ENCODE data around the gene TLK1. TPM values are rescaled to one million over a fixed set of nuclear protein-coding genes. Genes with fewer than 3 reads are reported as not detected.
"Not testable (repeated sequence)": the region's sequence is repeated elsewhere in the genome, so short reads cannot be mapped to it uniquely, and the experiment has no call there.

TLK1 gene
- polyA plus RNA-seq, 6 donors from 2014 or later, result 21.1 to 86.1 (median 62.8) TPM

GRCh38 chr2:171104379-171104778 is 56.3 kb downstream of the TLK1 start:
- Mint-ChIP-seq H3K4me1 (peaks cover 47 to 62% (median 53%) of the 10 kb centered on the region in 3 donors), H3K4me3 (no peak overlapping the region), H3K27ac (peak overlapping the region in 4 of 6 donors; percentile 51 to 79 (median 76)), H3K36me3 (peaks cover 20 to 27% of the 10 kb centered on the region in 2 donors), H3K27me3 (no peaks in the 10 kb centered on the region), H3K9me3 (peaks cover 0 to 19% (median 5%) of the 10 kb centered on the region in 7 donors)
- DNase-seq (no peak), ATAC-seq (ENCODE audit: low read depth in 2 of 2) (no peak)

- Mint-ChIP-seq H3K4me3 (no peak overlapping the region), H3K4me1 (peaks cover 44 to 59% (median 47%) of the 10 kb centered on the region in 3 donors), H3K27me3 (no peaks in the 10 kb centered on the region), H3K27ac (peak overlapping the region; percentile 16 to 79 (median 64)), H3K9me3 (peaks cover 0 to 35% (median 19%) of the 10 kb centered on the region in 7 donors), H3K36me3 (peaks cover 35 to 41% of the 10 kb centered on the region in 2 donors)
- no peak for ATAC-seq (ENCODE audit: low read depth in 2 of 2)
- no peak for DNase-seq
Measured at GRCh38 chr2:171102802-171103201, 57.9 kb downstream of the TLK1 start.

- H3K27me3 Mint-ChIP-seq, result no peaks in the 10 kb centered on the region
- ATAC-seq (ENCODE audit: low read depth in 2 of 2), result no peak
- peak overlapping the region in 2 of 6 donors; percentile 24 to 72 for H3K27ac Mint-ChIP-seq
- peaks cover 45 to 49% of the 10 kb centered on the region in 2 donors for H3K36me3 Mint-ChIP-seq
- H3K4me1 Mint-ChIP-seq, result peaks cover 43 to 50% (median 48%) of the 10 kb centered on the region in 3 donors
- no peak overlapping the region for H3K4me3 Mint-ChIP-seq
- no peak for DNase-seq
- H3K9me3 Mint-ChIP-seq, result peaks cover 0 to 49% (median 26%) of the 10 kb centered on the region in 7 donors
Measured at GRCh38 chr2:171100370-171100769, 60.3 kb downstream of the TLK1 start.

GRCh38 chr2:171098607-171099006 is 62.1 kb downstream of the TLK1 start:
- peaks cover 0 to 44% (median 26%) of the 10 kb centered on the region in 7 donors for H3K9me3 Mint-ChIP-seq
- ATAC-seq (ENCODE audit: low read depth in 2 of 2), result no peak

GRCh38 chr2:171095014-171095582 is 65.6 kb downstream of the TLK1 start:
- DNase-seq, result no peak
- peaks cover 0 to 36% (median 24%) of the 10 kb centered on the region in 7 donors for H3K9me3 Mint-ChIP-seq
- peaks cover 37 to 56% (median 42%) of the 10 kb centered on the region in 3 donors for H3K4me1 Mint-ChIP-seq
- no peak for ATAC-seq (ENCODE audit: low read depth in 2 of 2)
- H3K36me3 Mint-ChIP-seq, result peaks cover 34 to 44% of the 10 kb centered on the region in 2 donors
- H3K4me3 Mint-ChIP-seq, result peak overlapping the region in 1 of 8 donors; percentile 56
- no peaks in the 10 kb centered on the region for H3K27me3 Mint-ChIP-seq
- peak overlapping the region in 5 of 6 donors; percentile 7 to 57 (median 53) for H3K27ac Mint-ChIP-seq

More at GRCh38 chr2:171098607-171099006, 62.1 kb downstream of the TLK1 start:
- H3K36me3 Mint-ChIP-seq, result peaks cover 40 to 47% of the 10 kb centered on the region in 2 donors
- no peak overlapping the region for H3K27ac Mint-ChIP-seq
- no peaks in the 10 kb centered on the region for H3K27me3 Mint-ChIP-seq
- H3K4me1 Mint-ChIP-seq, result peaks cover 44 to 59% (median 50%) of the 10 kb centered on the region in 3 donors
- DNase-seq, result no peak
- no peak overlapping the region for H3K4me3 Mint-ChIP-seq

GRCh38 chr2:171091517-171091916 is 69.2 kb downstream of the TLK1 start:
- not testable (repeated sequence) for DNase-seq; ATAC-seq (ENCODE audit: low read depth in 2 of 2); H3K9me3 Mint-ChIP-seq; H3K4me3 Mint-ChIP-seq; H3K27me3 Mint-ChIP-seq
- peak overlapping the region in 1 of 6 donors; percentile 90 for H3K27ac Mint-ChIP-seq
- peaks cover 52 to 66% (median 55%) of the 10 kb centered on the region in 3 donors for H3K4me1 Mint-ChIP-seq
- H3K36me3 Mint-ChIP-seq, result peaks cover 0 to 13% of the 10 kb centered on the region in 2 donors

GRCh38 chr2:171089489-171089888 is 71.2 kb downstream of the TLK1 start:
- Mint-ChIP-seq H3K4me3 (no peak overlapping the region), H3K9me3 (no peaks in the 10 kb centered on the region), H3K4me1 (peaks cover 52 to 59% (median 57%) of the 10 kb centered on the region in 3 donors), H3K27ac (peak overlapping the region in 4 of 6 donors; percentile 52 to 75 (median 62)), H3K27me3 (no peaks in the 10 kb centered on the region), H3K36me3 (peaks cover 0 to 7% of the 10 kb centered on the region in 2 donors)
- ATAC-seq (ENCODE audit: low read depth in 2 of 2) (no peak), DNase-seq (no peak)

GRCh38 chr2:171088057-171088834 is 72.4 kb downstream of the TLK1 start:
- Mint-ChIP-seq H3K4me3 (no peak overlapping the region), H3K4me1 (peaks cover 55 to 59% (median 57%) of the 10 kb centered on the region in 3 donors), H3K27me3 (no peaks in the 10 kb centered on the region), H3K36me3 (peaks cover 0 to 7% of the 10 kb centered on the region in 2 donors), H3K9me3 (no peaks in the 10 kb centered on the region), H3K27ac (peak overlapping the region in 3 of 6 donors; percentile 8 to 55 (median 30))
- ATAC-seq (ENCODE audit: low read depth in 2 of 2) (no peak), DNase-seq (no peak)

GRCh38 chr2:171087547-171087946 is 73.1 kb downstream of the TLK1 start:
- H3K9me3 Mint-ChIP-seq, result no peaks in the 10 kb centered on the region
- ATAC-seq (ENCODE audit: low read depth in 2 of 2) (no peak), DNase-seq (no peak)
- peak overlapping the region in 3 of 6 donors; percentile 30 to 83 (median 49) for H3K27ac Mint-ChIP-seq
- peak overlapping the region in 1 of 8 donors; percentile 38 for H3K4me3 Mint-ChIP-seq
- H3K27me3 Mint-ChIP-seq, result no peaks in the 10 kb centered on the region
- H3K4me1 Mint-ChIP-seq, result peaks cover 51 to 57% (median 53%) of the 10 kb centered on the region in 3 donors
- H3K36me3 Mint-ChIP-seq, result peaks cover 0 to 6% of the 10 kb centered on the region in 2 donors

GRCh38 chr2:171086352-171087290 is 74.1 kb downstream of the TLK1 start:
- Mint-ChIP-seq H3K9me3 (no peaks in the 10 kb centered on the region), H3K4me1 (peaks cover 45 to 57% (median 53%) of the 10 kb centered on the region in 3 donors), H3K36me3 (peaks cover 0 to 3% of the 10 kb centered on the region in 2 donors), H3K27me3 (no peaks in the 10 kb centered on the region), H3K4me3 (peak overlapping the region in 6 of 8 donors; percentile 8 to 69 (median 50)), H3K27ac (peak overlapping the region in 5 of 6 donors; percentile 57 to 90 (median 83))
- peak; percentile 79 to 88 for ATAC-seq (ENCODE audit: low read depth in 2 of 2)
- peak; percentile 20 for DNase-seq

- Mint-ChIP-seq H3K4me3 (no peak overlapping the region), H3K27ac (peak overlapping the region in 2 of 6 donors; percentile 16 to 26), H3K4me1 (peaks cover 44 to 54% (median 51%) of the 10 kb centered on the region in 3 donors), H3K36me3 (peaks cover 5 to 16% of the 10 kb centered on the region in 2 donors), H3K9me3 (no peaks in the 10 kb centered on the region), H3K27me3 (no peaks in the 10 kb centered on the region)
- DNase-seq, result no peak
- no peak for ATAC-seq (ENCODE audit: low read depth in 2 of 2)
Measured at GRCh38 chr2:171084128-171084527, 76.6 kb downstream of the TLK1 start.

- Mint-ChIP-seq H3K27ac (peak overlapping the region in 2 of 6 donors; percentile 13 to 22), H3K9me3 (no peaks in the 10 kb centered on the region), H3K36me3 (peaks cover 9 to 22% of the 10 kb centered on the region in 2 donors), H3K27me3 (no peaks in the 10 kb centered on the region), H3K4me1 (peaks cover 43 to 57% (median 51%) of the 10 kb centered on the region in 3 donors), H3K4me3 (no peak overlapping the region)
- ATAC-seq (ENCODE audit: low read depth in 2 of 2) (no peak), DNase-seq (no peak)
Measured at GRCh38 chr2:171083451-171083850, 77.2 kb downstream of the TLK1 start.
